ENCODE measurements around the gene ITGA1.

GRCh38 chr5:53001541-53001940 is 213.8 kb downstream of the ITGA1 start:
- TF ChIP-seq POLR2A (IDR thresholded peaks at IDR 0.05), result no peak
- no peak for TF ChIP-seq CTCF (IDR thresholded peaks at IDR 0.05)
